NCI-H1436 (cell line): Measurements from ENCODE around the gene PTPRE.

ENCODE experiments used
- DNase-seq: peaks from one replicate; lab custom pipeline; 2025; lab: John Stamatoyannopoulos, UW

Gene PTPRE

DNA sequence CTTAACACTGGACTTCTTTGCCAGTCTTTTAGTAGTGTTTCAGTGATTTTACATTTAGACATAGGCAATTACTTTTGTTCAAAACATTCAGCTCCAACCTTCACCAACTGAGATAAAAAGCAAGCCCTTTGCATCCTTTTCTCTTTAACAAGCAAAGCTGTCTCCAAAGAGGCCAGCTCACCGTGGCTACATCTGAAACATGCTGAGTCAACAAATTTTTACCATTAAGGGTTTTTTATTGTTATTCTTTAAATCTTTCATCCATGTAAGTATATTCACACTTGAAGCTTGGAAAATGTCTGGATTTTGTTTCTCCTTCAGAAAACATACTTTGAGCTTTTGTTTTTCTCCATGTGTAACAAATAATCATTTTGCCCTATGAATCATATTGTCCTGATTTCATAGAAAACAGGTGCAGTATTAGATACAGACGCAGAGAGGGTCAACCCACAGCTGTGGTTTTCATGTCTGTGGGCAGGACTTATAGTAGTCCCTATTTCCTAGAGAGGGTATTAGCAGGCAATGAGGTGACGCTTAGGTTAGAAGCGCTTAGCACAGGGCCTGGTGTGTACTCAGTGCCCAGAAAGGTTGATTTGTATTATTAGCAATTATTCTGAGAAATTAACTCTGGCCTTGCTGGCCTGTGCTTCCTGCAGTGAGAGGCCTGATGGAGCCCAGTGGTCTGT, 119.9 kb downstream of the PTPRE start:
- no peak for DNase-seq

DNA sequence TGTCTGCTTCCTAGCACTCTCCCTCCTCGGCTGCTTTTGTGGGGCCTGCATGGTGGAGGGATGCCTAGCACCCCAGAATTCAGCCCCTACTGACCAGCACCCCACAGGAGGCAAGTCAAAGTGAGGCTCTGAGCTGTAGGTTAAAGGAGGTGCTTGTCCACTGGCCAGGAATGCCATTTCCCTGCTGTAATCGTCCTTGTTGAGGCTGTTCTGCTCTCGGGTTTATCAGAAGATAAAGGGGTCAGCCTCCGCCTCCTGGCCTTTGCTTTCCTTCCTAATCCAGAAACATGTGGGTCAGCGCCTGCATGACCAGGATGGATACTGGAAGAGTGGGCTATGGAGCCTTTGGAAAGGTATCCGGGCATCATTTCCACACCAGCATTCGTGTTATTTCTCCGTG, 120.4 kb downstream of the PTPRE start:
- no peak for DNase-seq

DNA sequence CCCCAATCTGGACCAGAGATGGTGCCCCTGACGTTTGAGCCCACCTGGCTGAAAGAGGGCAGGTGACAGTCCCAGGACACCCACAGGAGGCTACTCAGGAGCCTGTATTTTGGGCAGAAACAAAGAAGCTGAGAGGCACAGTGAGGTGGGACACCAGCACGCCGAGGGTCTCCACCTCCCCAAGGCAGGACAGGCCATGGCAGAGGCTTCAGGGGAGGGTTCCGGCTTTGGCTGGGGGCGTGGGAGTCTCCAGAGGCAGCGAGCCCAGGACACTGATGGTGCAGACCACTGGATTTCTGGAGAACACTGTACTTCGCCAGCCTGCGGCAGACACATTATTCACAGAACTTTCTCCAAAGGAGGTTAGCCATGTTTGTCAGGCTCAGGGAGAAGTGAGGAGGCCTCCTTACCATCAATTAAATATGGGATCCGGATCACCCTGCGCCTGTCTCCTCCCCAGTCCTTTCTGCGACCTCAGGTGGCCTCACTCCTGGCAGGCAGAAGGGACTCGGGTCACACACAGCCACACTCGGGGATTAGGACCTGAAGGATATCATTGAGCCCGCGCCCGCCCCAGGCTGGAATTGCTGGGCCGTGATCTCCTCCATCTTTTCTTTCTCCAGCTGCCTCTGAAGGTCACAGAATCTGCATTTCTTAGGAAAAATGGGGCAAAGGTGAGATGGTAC, 121.1 kb downstream of the PTPRE start:
- DNase-seq, result no peak

DNA sequence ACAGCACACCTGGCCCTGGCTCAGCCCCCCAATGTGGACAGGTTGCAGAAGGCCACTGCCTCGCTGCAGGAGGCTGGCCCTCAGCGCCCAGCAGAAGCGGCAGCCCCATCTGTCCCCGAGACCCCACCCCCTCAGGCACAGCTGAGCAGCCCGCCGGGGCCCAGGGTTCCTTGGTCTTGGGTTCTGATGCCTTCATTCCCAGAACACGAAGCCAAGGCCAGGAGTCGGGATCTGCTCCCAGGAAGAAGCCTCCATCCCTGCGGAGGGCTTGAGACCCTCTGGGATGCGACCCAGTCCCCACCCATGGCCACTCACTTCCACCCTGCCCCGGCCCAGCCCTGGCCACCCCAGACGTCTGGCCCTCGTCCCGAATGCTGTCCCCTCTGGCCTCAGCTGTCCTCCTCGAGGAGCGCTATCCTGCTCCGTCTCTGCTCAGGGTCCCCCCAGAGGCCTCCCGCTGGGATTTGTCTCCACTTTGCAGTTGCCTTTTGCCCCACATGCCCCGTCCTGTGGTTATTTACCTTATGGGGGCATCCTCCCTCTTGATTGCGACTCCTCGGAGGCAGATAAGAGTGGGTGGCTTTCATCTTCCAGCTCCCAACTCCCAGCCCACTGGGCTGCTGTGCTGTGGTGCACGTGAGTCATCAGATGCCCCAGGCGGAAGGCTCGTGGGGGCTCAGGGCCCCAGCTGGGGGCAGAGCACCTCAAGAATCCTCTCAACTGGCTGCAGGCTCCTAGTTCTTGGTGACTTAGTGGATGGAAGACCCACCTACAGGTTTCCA, 121.8 kb downstream of the PTPRE start:
- no peak for DNase-seq

DNA sequence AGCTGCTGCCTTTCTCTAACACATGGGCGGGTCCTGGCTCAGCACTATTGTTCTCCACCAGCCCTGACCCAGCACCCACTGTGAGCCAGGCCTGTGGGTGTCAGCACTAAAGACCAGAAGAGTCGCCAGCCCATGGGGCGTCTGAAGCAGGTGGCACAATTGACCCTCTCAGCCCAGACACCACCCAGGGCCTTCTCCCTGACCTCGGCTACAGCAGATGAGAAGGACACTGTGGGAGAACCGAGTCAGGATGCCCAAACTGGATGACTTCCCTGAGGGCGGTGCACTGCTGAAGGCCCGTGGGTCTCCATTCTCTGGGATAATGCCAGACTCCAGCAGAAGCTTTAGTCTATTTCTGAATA, 122.4 kb downstream of the PTPRE start:
- no peak for DNase-seq

DNA sequence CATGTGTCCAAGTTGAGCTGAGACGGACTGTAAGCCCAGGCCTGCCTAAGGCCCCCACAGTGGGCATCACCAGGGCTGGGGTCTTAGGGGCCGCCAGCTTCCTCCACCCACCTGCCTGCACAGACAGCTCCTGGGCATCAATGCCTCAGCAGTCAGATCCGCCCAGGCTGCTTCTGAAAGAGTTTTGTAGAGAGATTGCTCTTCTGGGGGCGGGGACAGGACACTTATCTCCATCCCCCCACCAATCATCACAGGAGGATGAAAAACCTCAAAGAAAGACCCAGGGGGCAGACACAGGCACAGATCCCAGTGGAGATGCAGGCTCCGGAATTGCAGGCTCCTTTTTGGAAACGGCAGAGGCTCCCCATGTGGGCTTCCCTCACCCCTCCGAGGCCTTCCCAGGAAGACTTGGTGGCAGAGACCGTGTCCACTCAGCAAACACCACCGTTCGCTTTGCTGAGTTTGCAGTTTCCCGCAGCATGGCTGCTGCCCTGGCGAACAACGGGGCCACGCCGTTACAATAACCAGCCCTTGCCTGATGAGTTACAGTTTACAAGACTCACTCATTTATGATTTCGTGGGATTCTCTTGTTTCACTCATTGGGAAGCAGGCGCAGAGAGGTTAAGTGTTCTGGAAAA, 122.9 kb downstream of the PTPRE start:
- no peak for DNase-seq

DNA sequence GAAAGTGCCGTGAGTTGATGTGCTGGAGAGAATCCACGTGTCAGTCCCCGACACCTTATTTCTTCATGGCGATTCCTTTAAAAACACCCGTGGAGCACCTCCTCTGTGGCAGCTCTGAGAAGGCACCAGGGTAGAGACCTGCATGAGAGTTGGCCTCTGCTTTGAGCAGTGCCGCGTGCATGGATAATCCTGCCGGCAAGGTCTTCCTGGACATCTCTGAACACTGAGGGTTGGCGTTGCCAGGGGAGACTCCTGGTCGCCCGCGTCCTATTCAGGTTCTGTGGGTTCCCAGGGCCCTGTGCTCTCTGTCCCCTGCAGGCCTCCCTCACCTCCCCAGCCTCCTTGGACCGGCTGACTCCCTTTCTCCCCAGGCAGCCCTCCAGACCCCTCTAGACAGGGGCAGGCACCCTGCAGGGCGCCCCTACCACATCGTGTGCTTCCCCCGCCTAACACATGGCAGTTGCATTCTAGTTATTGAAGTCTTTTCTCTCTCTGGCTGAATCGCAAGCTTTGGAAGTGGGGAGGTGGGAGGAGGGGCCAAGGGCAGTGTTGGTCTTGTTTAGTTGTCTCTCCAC, 123.7 kb downstream of the PTPRE start:
- no peak for DNase-seq

DNA sequence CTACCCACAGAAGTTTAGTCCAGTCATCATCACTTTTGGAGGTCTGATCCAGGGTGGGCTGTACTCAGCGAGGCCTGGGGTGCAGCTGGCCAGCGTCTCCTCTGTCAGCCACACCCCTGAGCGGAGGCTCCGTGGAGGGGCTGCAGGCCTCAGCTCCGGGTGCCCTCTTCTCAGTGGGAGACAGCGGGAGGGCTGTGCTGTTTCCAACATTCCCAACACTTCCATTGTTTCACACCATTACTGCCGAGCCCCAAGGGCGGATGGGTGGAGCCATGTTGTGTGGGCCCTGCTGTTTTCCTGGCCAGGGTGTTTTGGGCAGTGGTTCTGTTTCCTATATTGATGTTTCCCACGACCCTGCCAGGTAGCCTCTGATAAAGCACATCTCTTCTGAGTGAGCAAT, 124.3 kb downstream of the PTPRE start:
- DNase-seq, result no peak

DNA sequence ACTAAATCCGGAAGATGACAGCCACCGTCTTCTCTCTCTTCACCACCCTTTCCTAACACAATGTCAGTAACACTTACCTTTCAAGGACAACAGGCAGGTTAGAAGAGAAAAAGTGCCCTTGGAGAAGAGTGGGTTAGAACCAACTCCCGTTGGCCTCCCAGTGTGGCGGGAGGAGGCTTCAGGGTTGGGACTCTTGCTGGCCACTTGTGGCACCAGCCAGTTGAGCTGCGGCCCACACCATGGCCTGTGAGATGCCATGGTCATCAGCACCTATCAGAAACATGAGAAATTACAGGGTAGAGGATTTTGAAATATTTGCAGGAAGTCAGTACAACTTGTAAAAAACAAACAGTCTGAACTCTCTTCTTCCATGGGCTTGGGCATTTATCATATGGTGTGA, 125.6 kb downstream of the PTPRE start:
- DNase-seq, result no peak

DNA sequence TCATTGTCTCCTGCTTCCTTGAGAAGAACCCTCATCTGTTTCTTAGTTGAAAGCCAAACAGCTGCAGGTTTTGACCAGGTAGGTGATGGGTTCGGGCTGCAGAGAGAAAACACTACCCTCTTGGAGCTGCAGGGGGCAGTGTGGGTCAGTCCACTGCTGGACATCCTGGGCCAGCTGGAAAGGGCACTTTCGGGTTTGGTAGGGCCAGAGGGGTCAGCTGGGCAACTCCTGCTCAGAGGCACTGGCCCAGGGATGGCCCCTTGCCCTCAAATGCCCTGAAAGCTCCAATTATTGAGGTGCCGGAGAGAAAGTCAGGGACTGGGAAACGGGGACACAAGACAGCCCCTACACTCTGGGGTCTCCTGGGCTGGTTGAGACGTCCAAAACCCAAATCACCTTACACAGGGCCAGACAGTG, 128.7 kb downstream of the PTPRE start:
- DNase-seq, result no peak

DNA sequence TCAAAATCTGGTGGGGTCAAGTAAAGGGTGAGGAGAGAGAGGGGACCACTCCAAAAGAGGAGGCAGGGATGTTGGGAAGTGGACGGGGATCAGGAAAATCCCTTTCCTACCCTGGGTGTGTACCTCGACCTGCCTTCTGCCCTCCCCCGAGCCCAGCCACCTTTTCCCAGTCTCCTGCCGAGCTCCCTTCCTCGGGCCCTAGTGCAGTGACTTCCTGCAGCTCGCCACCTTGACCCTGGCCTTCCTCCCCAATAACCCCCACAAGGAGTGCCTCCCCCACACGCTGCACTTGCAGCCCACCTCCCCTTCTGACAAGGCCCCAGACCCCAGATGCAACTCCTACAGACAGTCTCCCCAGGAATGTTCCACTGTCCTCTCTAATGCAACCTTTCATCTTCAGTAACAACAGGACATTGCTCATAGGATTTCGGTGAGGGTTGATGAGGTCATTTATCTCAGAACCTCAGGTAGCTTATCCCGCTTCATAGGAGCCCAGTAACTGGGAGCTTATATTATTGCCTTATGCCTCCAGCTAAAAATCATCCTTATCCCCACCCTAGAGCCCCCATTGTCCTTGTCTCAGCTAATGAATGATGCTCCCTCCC, 129.2 kb downstream of the PTPRE start:
- DNase-seq, result no peak

DNA sequence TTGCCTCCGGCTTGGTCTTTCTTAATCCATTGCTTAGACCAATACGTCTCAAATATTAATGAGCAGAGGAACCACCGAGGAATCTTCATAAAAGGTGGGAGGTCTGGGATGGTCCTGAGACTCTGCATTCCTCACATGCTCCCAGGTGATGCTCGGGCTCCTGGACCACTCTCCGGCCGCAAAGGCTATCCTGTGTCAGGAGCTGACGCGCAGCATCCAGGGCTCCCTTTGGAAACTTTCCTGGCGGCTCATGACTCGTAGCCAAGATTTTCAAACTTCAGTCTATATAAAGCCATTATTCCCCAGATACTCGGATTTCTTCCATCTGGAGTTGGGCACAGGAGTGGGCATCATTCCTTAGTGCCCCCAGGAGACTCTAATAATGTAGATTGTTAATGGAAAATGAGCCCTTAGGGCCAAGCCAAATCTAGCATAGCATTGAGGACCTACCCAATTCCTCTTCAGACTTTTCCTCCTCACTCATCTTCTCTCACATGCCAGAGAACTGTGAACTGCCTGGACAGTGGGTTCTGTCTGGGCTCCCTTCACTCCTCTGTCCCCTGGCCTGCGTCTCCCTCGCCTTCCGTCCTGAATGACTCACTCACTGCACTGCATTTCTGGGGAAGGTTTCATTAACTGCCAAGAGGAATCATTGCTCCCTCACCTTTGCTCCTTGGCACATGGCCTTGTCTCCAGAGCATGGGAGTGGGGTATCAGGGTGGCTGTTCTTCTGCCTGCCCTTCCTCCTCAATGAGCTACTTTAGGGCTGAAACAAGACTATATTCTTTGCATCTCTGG, 130.0 kb downstream of the PTPRE start:
- DNase-seq, result no peak

DNA sequence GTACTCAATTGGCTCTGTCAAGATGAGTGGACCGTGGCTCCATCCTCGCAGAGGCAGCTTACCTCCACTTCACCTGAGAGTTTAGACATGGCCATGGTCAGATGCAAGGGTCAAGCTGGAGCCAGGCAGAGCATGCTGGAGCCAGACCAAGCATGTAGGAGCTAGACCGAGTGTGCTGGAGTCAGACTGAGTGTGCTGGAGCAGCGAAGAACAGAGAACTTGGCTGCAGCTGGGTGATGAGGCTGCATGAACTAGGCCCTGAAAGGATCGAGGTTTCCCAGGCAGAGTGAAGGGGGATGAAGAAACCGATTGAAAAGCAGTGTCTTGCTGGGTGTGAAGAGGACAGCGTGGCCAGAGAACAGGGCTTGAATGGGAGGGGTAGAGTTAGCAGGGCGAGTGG, 133.2 kb downstream of the PTPRE start:
- no peak for DNase-seq

DNA sequence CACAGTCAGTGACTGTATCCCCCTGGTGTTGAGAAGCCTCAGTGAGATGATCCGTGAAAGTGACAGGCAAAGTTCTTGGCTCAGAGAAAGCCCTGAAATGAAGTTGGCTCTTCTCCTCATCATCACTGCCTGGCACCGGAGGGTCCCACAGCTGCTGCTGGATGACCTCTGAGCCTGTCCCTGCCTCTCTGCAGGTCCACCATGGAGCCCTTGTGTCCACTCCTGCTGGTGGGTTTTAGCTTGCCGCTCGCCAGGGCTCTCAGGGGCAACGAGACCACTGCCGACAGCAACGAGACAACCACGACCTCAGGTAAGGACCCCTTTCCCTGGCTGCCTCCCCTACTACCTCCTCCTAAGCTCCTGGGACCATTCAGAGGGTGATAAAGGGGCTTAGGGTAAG, 133.8 kb downstream of the PTPRE start:
- no peak for DNase-seq

DNA sequence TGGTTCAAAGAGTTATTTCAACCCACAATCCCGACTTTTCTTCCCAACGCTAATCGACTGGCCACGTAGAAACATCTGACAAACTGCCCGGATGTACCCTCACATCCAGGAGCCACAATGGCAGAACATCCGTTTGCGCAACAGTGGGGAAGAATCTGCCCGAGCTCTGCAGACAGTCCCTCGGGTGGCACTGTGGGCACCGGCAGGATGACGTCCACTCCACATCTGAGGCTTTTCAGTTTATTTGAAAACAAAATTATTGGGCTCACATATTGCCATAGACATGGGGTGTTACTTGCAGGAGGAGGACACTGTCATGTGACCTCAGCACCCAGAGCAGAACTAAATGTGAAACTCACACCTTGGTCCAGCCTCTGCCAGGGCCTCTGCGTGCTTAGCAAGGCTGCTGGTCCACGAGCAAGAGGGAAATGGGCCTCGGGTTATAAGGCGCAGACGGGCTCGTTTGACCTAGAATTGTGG, 135.3 kb downstream of the PTPRE start:
- DNase-seq, result no peak

DNA sequence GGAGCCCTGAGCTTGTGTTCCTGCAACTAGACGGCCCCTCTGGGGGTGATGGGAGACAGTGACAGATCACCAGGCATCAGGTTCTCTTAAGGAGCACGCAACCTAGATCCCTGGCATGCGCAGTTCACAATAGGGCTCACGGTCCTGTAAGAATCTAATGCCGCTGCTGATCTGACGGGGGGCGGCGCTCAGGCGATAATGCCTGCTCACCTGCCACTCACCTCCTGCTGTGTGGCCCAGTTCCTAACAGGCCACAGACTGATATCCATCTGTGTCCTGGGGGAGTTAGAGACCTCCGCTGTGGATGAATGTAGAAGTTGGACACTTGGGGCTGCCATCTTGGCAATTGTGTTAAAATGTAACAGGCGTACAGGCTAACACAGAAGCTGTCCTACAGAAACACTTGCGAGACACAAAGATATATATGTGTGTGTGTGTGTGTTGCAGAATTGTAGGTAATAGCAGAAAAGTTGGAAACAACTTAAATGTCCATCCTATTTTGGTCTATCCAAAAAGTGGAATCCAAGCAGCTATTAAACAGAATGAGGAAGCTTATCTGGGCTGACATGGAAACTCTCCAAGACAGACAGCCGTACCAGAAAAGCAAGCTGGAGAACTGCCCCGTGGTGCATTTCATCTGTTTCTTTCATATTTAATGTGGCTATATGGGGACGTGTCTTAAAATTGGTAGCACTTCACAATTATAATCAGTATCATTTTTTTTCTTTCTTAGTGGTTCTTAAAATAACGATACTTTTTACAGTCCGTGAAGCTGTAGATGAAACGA, 136.5 kb downstream of the PTPRE start:
- no peak for DNase-seq

DNA sequence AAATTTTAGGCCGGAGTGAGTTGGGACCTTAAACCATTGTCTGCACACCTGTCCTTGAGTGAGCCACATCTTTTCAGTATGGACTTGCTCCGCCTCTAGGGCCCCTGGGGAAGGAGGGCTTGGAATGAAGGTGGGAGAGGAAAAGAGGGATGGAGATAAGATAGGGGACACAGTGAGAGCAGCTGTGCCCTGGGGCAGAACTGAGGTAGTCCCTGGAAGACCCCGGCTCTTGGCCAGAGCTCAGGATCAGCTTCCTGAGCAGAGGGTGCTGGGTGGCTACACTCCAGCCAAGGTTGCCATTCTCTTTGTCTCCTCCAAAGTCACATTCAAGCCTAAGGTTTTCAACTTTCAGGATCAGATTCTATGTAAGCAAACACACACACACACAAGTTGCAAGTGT, 137.3 kb downstream of the PTPRE start:
- no peak for DNase-seq

DNA sequence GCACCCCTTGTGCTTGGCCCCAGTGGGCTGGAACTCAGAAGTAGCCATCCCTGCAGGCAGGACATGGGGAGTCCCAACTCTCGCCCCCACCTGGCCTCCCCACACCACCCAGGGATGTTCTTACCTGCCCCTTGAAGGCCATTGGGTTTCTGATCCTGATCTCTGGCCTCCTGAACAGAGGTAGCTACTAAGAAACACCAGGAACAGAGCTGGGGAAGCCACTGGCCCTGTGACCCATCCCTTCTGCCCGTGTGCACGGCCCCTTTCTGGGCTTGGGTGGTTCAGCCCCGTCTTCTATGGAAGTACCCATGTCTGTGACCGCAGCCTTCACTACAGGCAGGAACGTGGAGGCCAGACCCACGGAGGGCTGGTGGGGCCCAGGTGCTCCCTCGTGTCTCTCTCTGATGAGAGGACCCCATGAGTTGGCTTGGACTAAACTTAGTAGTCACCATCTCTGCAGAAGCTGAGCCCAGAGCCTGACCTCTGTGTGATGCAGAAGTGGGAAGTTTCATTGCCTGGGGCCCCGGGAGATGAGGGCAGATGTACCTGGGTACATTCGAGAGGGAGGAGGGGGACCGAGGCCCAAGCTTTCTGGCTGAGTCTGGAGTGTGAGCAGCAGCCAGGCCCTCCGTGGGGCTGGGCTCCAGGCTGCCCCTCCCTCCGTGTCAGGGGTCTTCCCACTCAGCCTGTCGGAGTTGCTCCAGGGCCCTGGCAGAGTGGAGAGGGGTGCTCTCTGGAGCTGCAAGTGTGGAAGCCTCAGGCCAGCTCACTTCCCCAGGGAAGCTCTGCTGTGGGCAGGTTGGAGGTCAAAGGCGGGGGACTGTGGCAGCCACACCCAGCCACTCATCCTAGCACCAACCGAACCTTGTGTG, 138.3 kb downstream of the PTPRE start:
- no peak for DNase-seq

DNA sequence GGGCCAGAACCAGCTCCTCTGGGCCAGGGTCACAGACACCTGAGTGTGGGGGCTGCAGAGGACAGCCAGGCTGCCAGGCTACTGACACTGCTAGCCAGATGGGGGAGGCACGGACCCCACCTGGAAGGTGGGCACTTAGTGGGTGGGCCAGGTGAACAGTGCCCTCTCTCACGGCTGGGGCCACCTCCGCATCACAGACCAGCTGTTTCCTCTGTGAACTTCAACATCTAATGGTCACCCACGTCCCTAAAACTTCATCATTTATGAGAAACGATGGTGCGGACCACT, 138.9 kb downstream of the PTPRE start:
- no peak for DNase-seq
